Fibroblast of lung (primary cell): Measurements from ENCODE around the gene BAIAP2. TPM values are rescaled to one million over a fixed set of nuclear protein-coding genes. Genes with fewer than 3 reads are reported as not detected.

ENCODE experiments used
- DNase-seq, 2 donors: peaks; one replicate each; pipeline versions ENCODE4 v3.0.0 to v3.0.0-alpha.2; 2010; ENCODE audit warnings: low read depth in 2 of 2
- H2AFZ ChIP-seq: 2 replicates; pipeline ENCODE4 v1.5.1; 2012; ENCODE audit warnings: low read length, control low read depth, inconsistent platforms
- H3K27ac ChIP-seq: 2 replicates; pipeline ENCODE4 v1.5.1; 2011; ENCODE audit warnings: low read length, control low read depth; ENCODE audit not compliant: insufficient read depth
- H3K27me3 ChIP-seq: 2 replicates; pipeline ENCODE4 v1.5.1; 2011; ENCODE audit warnings: mild to moderate bottlenecking, low read length; ENCODE audit not compliant: control insufficient read depth, insufficient read depth
- H3K36me3 ChIP-seq: 2 replicates; pipeline ENCODE4 v1.5.1; 2011; ENCODE audit warnings: low read length; ENCODE audit not compliant: control insufficient read depth, insufficient read depth
- H3K4me1 ChIP-seq: 2 replicates; pipeline ENCODE4 v1.5.1; 2011; ENCODE audit warnings: low read length; ENCODE audit not compliant: control insufficient read depth, insufficient read depth; ENCODE audit errors: extremely low read depth
- H3K4me2 ChIP-seq: 2 replicates; pipeline ENCODE4 v1.5.1; 2011; ENCODE audit warnings: low read length, control low read depth; ENCODE audit not compliant: insufficient read depth; ENCODE audit errors: extremely low read depth
- H3K4me3 ChIP-seq, 4 experiments: fragments of 200-600 bp in 1 of 4; sonication (generic) in 1 of 4; replicated peaks in 1 of 4; 2 replicates each; pipeline ENCODE4 v1.5.1; 2011 to 2016; ENCODE audit warnings: low read length in 4 of 4, low read depth in 3 of 4, mild to moderate bottlenecking in 3 of 4, control low read depth in 2 of 4, inconsistent platforms in 1 of 4, mixed read lengths in 1 of 4; ENCODE audit not compliant: insufficient read depth in 1 of 4; ENCODE audit errors: control extremely low read depth in 1 of 4
- H3K79me2 ChIP-seq: 2 replicates; pipeline ENCODE4 v1.5.1; 2012; ENCODE audit warnings: mild to moderate bottlenecking, low read length, inconsistent platforms; ENCODE audit not compliant: control insufficient read depth, insufficient read depth
- H3K9ac ChIP-seq: 2 replicates; pipeline ENCODE4 v1.5.1; 2011; ENCODE audit warnings: mild to moderate bottlenecking, low read length, control low read depth; ENCODE audit not compliant: insufficient read depth
- H3K9me3 ChIP-seq: 2 replicates; pipeline ENCODE4 v1.5.1; 2012; ENCODE audit warnings: low read depth, low read length; ENCODE audit not compliant: control insufficient read depth, insufficient read depth
- H4K20me1 ChIP-seq: 2 replicates; pipeline ENCODE4 v1.5.1; 2011; ENCODE audit warnings: low read length; ENCODE audit not compliant: control insufficient read depth, insufficient read depth; ENCODE audit errors: extremely low read depth
- EZH2 ChIP-seq: IDR thresholded peaks from 2 replicates; pipeline ENCODE4 v1.5.1; 2012; ENCODE audit warnings: low read length, control low read depth, mild to moderate bottlenecking; ENCODE audit errors: missing control alignments
- polyA plus RNA-seq, 2 donors: library from polyadenylated mRNA; depleted of rRNA in 1 of 2; stranded (reverse) in 1 of 2; unstranded in 1 of 2; fragments of >200 nt; gene quantifications; 2 replicates each; pipeline ENCODE4 v1.2.1, GENCODE V29; 2011 to 2012; ENCODE audit warnings: missing spikeins in 1 of 2
- total RNA-seq: library from RNA; depleted of rRNA; stranded (reverse); fragments of >200 nt; gene quantifications from 2 replicates; pipeline ENCODE4 v1.2.1, GENCODE V29; 2014
- TF ChIP-seq, protein P1 (sequence below), 2 donors: IDR thresholded peaks in 1 of 2; conservative IDR thresholded peaks in 1 of 2; 1 replicate in 1 of 2; 2 replicates in 1 of 2; pipeline ENCODE4 v1.5.1; 2011 to 2012; ENCODE audit warnings: low read length in 2 of 2, control low read depth in 1 of 2, inconsistent platforms in 1 of 2, low read depth in 1 of 2, mild to moderate bottlenecking in 1 of 2

The BAIAP2 gene
- total and polyA plus RNA-seq, 2 donors (not counting 1 experiment from before 2014, with no cell fraction given) = 6.0 to 13.4 TPM

DNA sequence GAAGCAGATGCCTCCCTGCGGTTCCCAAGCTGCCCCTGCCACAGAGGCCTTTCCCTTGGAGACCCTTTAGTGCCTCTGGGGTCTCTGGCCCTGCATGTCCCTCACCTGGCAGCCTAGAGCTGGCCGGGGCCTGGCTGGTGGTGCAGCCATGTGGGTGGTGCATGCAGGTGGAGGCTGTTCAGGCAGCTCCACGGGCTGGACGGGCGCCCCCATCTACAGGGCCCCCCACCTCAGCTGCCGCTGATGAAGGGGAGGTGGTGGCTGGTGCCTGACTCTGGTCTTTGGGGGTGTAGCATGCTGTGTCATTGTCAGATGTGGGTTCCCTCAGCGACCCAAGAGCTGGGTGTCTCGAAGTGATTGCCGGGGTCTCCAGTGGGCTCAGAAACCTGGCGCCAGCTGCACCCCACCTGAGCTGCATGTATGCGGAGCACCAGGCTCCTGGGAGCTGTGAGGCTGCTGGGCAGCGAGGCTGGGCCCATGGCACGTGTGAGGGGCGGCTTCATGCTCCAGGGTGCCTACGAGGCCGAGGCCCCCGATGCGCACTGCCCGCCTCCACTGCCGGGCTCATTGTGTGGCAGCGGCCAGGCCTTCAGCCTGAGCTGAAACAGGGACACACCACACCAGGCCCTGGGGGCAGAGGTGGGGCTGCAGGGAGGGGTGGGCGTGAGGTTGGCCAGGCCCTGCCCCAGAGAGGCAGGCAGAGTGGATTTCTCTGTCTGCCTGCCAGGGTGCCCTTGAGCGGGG, 57.0 kb downstream of the BAIAP2 start:
- H3K9ac ChIP-seq = no peak overlapping the region
- H3K9me3 ChIP-seq = no peaks in the 10 kb centered on the region
- H3K4me3 ChIP-seq = no peak overlapping the region
- TF ChIP-seq, protein P1, sequence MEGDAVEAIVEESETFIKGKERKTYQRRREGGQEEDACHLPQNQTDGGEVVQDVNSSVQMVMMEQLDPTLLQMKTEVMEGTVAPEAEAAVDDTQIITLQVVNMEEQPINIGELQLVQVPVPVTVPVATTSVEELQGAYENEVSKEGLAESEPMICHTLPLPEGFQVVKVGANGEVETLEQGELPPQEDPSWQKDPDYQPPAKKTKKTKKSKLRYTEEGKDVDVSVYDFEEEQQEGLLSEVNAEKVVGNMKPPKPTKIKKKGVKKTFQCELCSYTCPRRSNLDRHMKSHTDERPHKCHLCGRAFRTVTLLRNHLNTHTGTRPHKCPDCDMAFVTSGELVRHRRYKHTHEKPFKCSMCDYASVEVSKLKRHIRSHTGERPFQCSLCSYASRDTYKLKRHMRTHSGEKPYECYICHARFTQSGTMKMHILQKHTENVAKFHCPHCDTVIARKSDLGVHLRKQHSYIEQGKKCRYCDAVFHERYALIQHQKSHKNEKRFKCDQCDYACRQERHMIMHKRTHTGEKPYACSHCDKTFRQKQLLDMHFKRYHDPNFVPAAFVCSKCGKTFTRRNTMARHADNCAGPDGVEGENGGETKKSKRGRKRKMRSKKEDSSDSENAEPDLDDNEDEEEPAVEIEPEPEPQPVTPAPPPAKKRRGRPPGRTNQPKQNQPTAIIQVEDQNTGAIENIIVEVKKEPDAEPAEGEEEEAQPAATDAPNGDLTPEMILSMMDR (conservative IDR thresholded peaks at IDR 0.05 in 1 of 2, IDR thresholded peaks at IDR 0.05 in 1 of 2; ENCODE audit: low read depth in 1 of 2, low read length in 2 of 2) = no peak
- TF ChIP-seq EZH2 = no peak
- no peaks in the 10 kb centered on the region for H4K20me1 ChIP-seq
- no peaks in the 10 kb centered on the region for H3K79me2 ChIP-seq
- no peak overlapping the region for H3K27ac ChIP-seq
- no peaks in the 10 kb centered on the region for H3K27me3 ChIP-seq
- H2AFZ ChIP-seq = no peak overlapping the region
- H3K4me2 ChIP-seq = no peak overlapping the region
- peaks cover 24% of the 10 kb centered on the region for H3K4me1 ChIP-seq
- peaks cover 2% of the 10 kb centered on the region for H3K36me3 ChIP-seq
- no peak for DNase-seq

GRCh38 chr17:81092518-81093095, 57.7 kb downstream of the BAIAP2 start:
- peaks cover 29% of the 10 kb centered on the region for H3K4me1 ChIP-seq
- no peak overlapping the region for H3K4me3 ChIP-seq
- no peak overlapping the region for H3K9ac ChIP-seq
- H2AFZ ChIP-seq = no peak overlapping the region
- H3K4me2 ChIP-seq = no peak overlapping the region
- H3K79me2 ChIP-seq = no peaks in the 10 kb centered on the region
- H3K27ac ChIP-seq = no peak overlapping the region
- no peaks in the 10 kb centered on the region for H3K27me3 ChIP-seq
- TF ChIP-seq EZH2 = no peak
- TF ChIP-seq, protein P1 (conservative IDR thresholded peaks at IDR 0.05 in 1 of 2, IDR thresholded peaks at IDR 0.05 in 1 of 2; ENCODE audit: low read depth in 1 of 2, low read length in 2 of 2) = no peak
- no peaks in the 10 kb centered on the region for H3K9me3 ChIP-seq
- no peak for DNase-seq
- no peaks in the 10 kb centered on the region for H4K20me1 ChIP-seq
- H3K36me3 ChIP-seq = peaks cover 2% of the 10 kb centered on the region

DNA sequence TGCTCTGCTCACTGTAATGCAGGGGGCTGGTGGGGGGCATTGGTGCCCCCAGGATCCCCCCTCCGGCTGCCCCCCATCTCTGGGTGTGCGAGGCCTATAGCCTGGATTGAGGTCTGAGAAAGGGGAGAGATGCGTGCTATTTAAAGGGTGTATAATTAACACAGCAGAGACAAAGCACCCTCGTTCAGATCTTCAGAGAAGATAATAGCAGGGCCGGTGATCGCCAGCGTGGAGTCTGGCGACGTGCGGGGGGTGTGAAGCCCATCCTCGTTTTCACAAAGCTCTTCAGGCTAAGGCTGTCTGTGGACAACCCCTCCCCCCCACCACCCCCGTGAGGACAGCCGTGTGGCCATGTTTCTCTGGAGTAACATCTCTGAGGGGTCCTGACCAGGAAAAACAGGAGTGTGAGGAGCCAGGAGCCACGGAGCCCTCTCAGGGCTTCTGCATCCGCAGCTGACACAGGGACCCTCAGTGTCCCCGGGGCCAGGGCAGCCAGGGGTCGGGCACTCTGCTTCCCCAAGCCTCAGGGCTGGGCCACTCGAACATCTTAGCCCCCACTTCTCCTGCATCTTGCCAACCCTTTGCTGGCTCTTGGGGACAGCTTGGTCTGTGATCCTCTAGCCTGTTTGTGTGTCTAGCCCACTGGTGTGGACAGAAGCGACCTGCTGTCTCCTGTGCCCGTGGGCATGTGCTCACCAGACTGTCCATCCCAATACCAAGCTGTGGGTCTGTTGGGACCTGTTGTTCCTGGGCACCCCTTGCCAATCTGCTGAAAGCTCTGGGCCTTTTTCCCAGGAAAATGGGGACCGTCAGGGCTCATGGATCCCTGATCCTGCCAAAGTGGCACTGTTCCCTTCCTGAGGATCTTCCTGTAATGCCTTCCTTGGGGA, 58.9 kb downstream of the BAIAP2 start:
- Histone ChIP-seq H3K27me3 (no peaks in the 10 kb centered on the region), H4K20me1 (no peaks in the 10 kb centered on the region), H3K4me2 (no peak overlapping the region), H3K27ac (peak overlapping the region; percentile 93), H3K4me3 (no peak overlapping the region), H3K9ac (peak overlapping the region; percentile 65), H3K36me3 (no peaks in the 10 kb centered on the region), H3K4me1 (peaks cover 34% of the 10 kb centered on the region), H3K9me3 (no peaks in the 10 kb centered on the region), H2AFZ (no peak overlapping the region), H3K79me2 (no peaks in the 10 kb centered on the region)
- TF ChIP-seq, protein P1 (conservative IDR thresholded peaks at IDR 0.05 in 1 of 2, IDR thresholded peaks at IDR 0.05 in 1 of 2; ENCODE audit: low read depth in 1 of 2, low read length in 2 of 2) = no peak
- DNase-seq = no peak
